GM19372 (cell line): ENCODE data around the gene PLXNA2.

Source experiments
- ATAC-seq: cut with Tn5 transposase; IDR thresholded peaks from one replicate; pipeline ENCODE4 v1.9.1; 2021; ENCODE audit warnings: mild to moderate bottlenecking, low read depth, moderate library complexity; ENCODE audit not compliant: unreplicated experiment

The PLXNA2 gene

GRCh38 chr1:208036918-208037766 lies 207.0 kb downstream of the PLXNA2 start:
- ATAC-seq: no peak

GRCh38 chr1:208036106-208036808 lies 207.9 kb downstream of the PLXNA2 start:
- ATAC-seq: no peak

- no peak for ATAC-seq
These were observed 210.0 kb downstream of the PLXNA2 start for GRCh38 chr1:208034135-208034534.

- no peak for ATAC-seq
These were observed 210.9 kb downstream of the PLXNA2 start for GRCh38 chr1:208033236-208033635.

GRCh38 chr1:208031932-208032320 lies 212.3 kb downstream of the PLXNA2 start:
- no peak for ATAC-seq

- no peak for ATAC-seq
These were observed 212.8 kb downstream of the PLXNA2 start for GRCh38 chr1:208031316-208031931.

GRCh38 chr1:208030288-208031091 lies 213.7 kb downstream of the PLXNA2 start:
- no peak for ATAC-seq

- no peak for ATAC-seq
These were observed 214.6 kb downstream of the PLXNA2 start for GRCh38 chr1:208029381-208030287.

GRCh38 chr1:208028526-208028925 lies 215.7 kb downstream of the PLXNA2 start:
- no peak for ATAC-seq

- ATAC-seq: no peak
These were observed 216.3 kb downstream of the PLXNA2 start for GRCh38 chr1:208027861-208028260.

- no peak for ATAC-seq
These were observed 217.2 kb downstream of the PLXNA2 start for GRCh38 chr1:208026880-208027438.

- ATAC-seq: no peak
These were observed 219.2 kb downstream of the PLXNA2 start for GRCh38 chr1:208025031-208025430.

GRCh38 chr1:208024406-208024805 lies 219.8 kb downstream of the PLXNA2 start:
- ATAC-seq: no peak

GRCh38 chr1:208019257-208019656 lies 224.9 kb downstream of the PLXNA2 start:
- no peak for ATAC-seq

- no peak for ATAC-seq
These were observed 228.9 kb downstream of the PLXNA2 start for GRCh38 chr1:208015255-208015654.

- no peak for ATAC-seq
These were observed 231.0 kb downstream of the PLXNA2 start for GRCh38 chr1:208013210-208013609.

GRCh38 chr1:208012721-208013120 lies 231.5 kb downstream of the PLXNA2 start:
- no peak for ATAC-seq

GRCh38 chr1:208010487-208011071 lies 233.6 kb downstream of the PLXNA2 start:
- ATAC-seq: no peak
